Endodermal cell (in vitro differentiated cells): ENCODE data around the gene OR14I1. TPM values are rescaled to one million over a fixed set of nuclear protein-coding genes. Genes with fewer than 3 reads are reported as not detected.

Source experiments
- DNase-seq: peaks from one replicate; pipeline ENCODE4 v3.0.0-alpha.2; 2017
- H3K27ac ChIP-seq: 2 replicates; pipeline ENCODE4 v1.5.1; 2013; ENCODE audit warnings: mild to moderate bottlenecking, low read depth, low read length, moderate library complexity
- H3K27me3 ChIP-seq: 2 replicates; pipeline ENCODE4 v1.6.1; 2013; ENCODE audit warnings: mild to moderate bottlenecking, low read length, moderate library complexity; ENCODE audit not compliant: insufficient read depth, control insufficient read depth, poor library complexity, severe bottlenecking
- H3K36me3 ChIP-seq: 2 replicates; pipeline ENCODE4 v1.7.0; 2013; ENCODE audit warnings: mild to moderate bottlenecking, low read length, moderate library complexity; ENCODE audit not compliant: control insufficient read depth, insufficient read depth
- H3K4me1 ChIP-seq: one replicate; pipeline ENCODE4 v1.7.0; 2013; ENCODE audit warnings: low read length; ENCODE audit not compliant: control insufficient read depth, insufficient read depth
- H3K4me3 ChIP-seq: 2 replicates; pipeline ENCODE4 v1.5.1; 2013; ENCODE audit warnings: mild to moderate bottlenecking, low read length, moderate library complexity
- H3K9ac ChIP-seq: 2 replicates; pipeline ENCODE4 v1.6.1; 2013; ENCODE audit warnings: mild to moderate bottlenecking, low read length, moderate library complexity; ENCODE audit not compliant: poor library complexity, severe bottlenecking; ENCODE audit errors: extremely low read depth
- H3K9me3 ChIP-seq: 2 replicates; pipeline ENCODE4 v1.6.1; 2013; ENCODE audit warnings: mild to moderate bottlenecking, low read length, moderate library complexity; ENCODE audit not compliant: control insufficient read depth
- H3K27ac Mint-ChIP-seq: 2 replicates; pipeline ENCODE4 v1.8.0; 2020; ENCODE audit warnings: mixed read lengths
- H3K27me3 Mint-ChIP-seq: 2 replicates; pipeline ENCODE4 v1.8.0; 2021; ENCODE audit warnings: mild to moderate bottlenecking, mixed read lengths; ENCODE audit not compliant: insufficient read depth
- H3K36me3 Mint-ChIP-seq: 2 replicates; pipeline ENCODE4 v1.8.0; 2020; ENCODE audit warnings: low read depth, mixed read lengths
- H3K4me1 Mint-ChIP-seq: 2 replicates; pipeline ENCODE4 v1.8.0; 2020; ENCODE audit warnings: mixed read lengths
- H3K4me3 Mint-ChIP-seq: 2 replicates; pipeline ENCODE4 v1.8.0; 2020; ENCODE audit warnings: mild to moderate bottlenecking, moderate library complexity, mixed read lengths
- H3K9me3 Mint-ChIP-seq: 2 replicates; pipeline ENCODE4 v1.8.0; 2020; ENCODE audit warnings: mild to moderate bottlenecking, mixed read lengths
- WGBS, 2 experiments: methylation state at CpG; one replicate each; pipeline versions ENCODE4 v1.1.5 to v1.1.7; 2013; ENCODE audit warnings: missing lambda C conversion rate in 2 of 2, mixed read lengths in 1 of 2; ENCODE audit not compliant: insufficient coverage in 1 of 2, insufficient read length in 1 of 2; 5-methylcytosine and 5-hydroxymethylcytosine counted together
- total RNA-seq, 2 donors: library from RNA; stranded (reverse); fragmentation: NEBNext Ultra II Directional in 1 of 2; extraction: Animal tissue kit (Norgen Biotek cat#: 25700) in 1 of 2; gene quantifications; 2 replicates in 1 of 2; 3 replicates in 1 of 2; pipeline ENCODE4 v1.2.1, GENCODE V29; 2021
- TF ChIP-seq, protein P1 (sequence below): fragments of 200-600 bp; sonication (generic); conservative IDR thresholded peaks from 2 replicates; pipeline ENCODE4 v1.5.0; 2021; ENCODE audit warnings: antibody characterized with exemption, mild to moderate bottlenecking

OR14I1 gene
- total RNA-seq, 2 donors from 2014 or later = not detected

DNA sequence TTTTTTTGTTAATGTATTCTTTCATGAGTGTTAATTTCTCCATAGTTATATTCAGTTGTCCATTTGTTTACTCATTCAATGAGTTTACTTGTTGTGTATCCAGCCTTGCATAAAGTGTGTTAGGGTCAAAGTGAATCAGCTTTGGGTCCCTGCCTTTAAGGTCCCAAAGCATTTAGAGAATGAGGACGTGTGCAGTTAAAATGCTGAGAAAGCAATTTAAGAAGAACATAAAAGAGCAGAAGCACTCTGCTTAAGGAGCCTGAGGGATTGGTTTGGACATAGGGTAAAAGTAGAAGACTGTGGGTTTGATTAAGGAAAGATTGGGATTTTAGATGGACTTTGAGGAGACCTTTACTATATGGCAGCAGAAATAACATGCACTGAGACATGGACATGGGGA, 3.5 kb downstream of the OR14I1 start:
- 43 to 47% methylated on average over 1 of the region's 1 CpG for WGBS, 2 experiments
- TF ChIP-seq, protein P1, sequence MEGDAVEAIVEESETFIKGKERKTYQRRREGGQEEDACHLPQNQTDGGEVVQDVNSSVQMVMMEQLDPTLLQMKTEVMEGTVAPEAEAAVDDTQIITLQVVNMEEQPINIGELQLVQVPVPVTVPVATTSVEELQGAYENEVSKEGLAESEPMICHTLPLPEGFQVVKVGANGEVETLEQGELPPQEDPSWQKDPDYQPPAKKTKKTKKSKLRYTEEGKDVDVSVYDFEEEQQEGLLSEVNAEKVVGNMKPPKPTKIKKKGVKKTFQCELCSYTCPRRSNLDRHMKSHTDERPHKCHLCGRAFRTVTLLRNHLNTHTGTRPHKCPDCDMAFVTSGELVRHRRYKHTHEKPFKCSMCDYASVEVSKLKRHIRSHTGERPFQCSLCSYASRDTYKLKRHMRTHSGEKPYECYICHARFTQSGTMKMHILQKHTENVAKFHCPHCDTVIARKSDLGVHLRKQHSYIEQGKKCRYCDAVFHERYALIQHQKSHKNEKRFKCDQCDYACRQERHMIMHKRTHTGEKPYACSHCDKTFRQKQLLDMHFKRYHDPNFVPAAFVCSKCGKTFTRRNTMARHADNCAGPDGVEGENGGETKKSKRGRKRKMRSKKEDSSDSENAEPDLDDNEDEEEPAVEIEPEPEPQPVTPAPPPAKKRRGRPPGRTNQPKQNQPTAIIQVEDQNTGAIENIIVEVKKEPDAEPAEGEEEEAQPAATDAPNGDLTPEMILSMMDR = no peak
- H3K9me3 Mint-ChIP-seq = peaks cover 60% of the 10 kb centered on the region

GRCh38 chr1:248697907-248698306, 4.7 kb downstream of the OR14I1 start:
- no peaks in the 10 kb centered on the region for H3K27me3 Mint-ChIP-seq

More for the DNA sequence above, 3.5 kb downstream of the OR14I1 start:
- Histone ChIP-seq H3K27me3 (no peaks in the 10 kb centered on the region), H3K9me3 (peaks cover 79% of the 10 kb centered on the region), H3K9ac (no peak overlapping the region), H3K4me1 (no peaks in the 10 kb centered on the region), H3K36me3 (no peaks in the 10 kb centered on the region), H3K27ac (no peak overlapping the region), H3K4me3 (no peak overlapping the region)
- Mint-ChIP-seq H3K4me3 (no peak overlapping the region), H3K4me1 (no peaks in the 10 kb centered on the region), H3K36me3 (no peaks in the 10 kb centered on the region), H3K27ac (no peak overlapping the region), H3K27me3 (no peaks in the 10 kb centered on the region)
- DNase-seq = no peak

GRCh38 chr1:248696774-248697173, 5.8 kb downstream of the OR14I1 start:
- no peak overlapping the region for H3K4me3 ChIP-seq
- 67 to 74% methylated on average over 3 of the region's 3 CpGs for WGBS, 2 experiments
- Mint-ChIP-seq H3K9me3 (peaks cover 81% of the 10 kb centered on the region), H3K4me1 (no peaks in the 10 kb centered on the region), H3K4me3 (no peak overlapping the region), H3K36me3 (peaks cover 3% of the 10 kb centered on the region), H3K27ac (no peak overlapping the region), H3K27me3 (no peaks in the 10 kb centered on the region)
- no peaks in the 10 kb centered on the region for H3K27me3 ChIP-seq
- no peak overlapping the region for H3K9ac ChIP-seq
- no peaks in the 10 kb centered on the region for H3K4me1 ChIP-seq
- no peaks in the 10 kb centered on the region for H3K36me3 ChIP-seq
- no peak for DNase-seq
- TF ChIP-seq, protein P1 = no peak
- H3K27ac ChIP-seq = no peak overlapping the region
- H3K9me3 ChIP-seq = peaks cover 78% of the 10 kb centered on the region

More at GRCh38 chr1:248697907-248698306, 4.7 kb downstream of the OR14I1 start:
- Mint-ChIP-seq H3K4me3 (no peak overlapping the region), H3K36me3 (no peaks in the 10 kb centered on the region), H3K9me3 (peaks cover 71% of the 10 kb centered on the region), H3K4me1 (no peaks in the 10 kb centered on the region), H3K27ac (no peak overlapping the region)
- H3K9me3 ChIP-seq = peaks cover 79% of the 10 kb centered on the region
- H3K27me3 ChIP-seq = no peaks in the 10 kb centered on the region
- no peak overlapping the region for H3K9ac ChIP-seq
- no peak overlapping the region for H3K4me3 ChIP-seq
- no peaks in the 10 kb centered on the region for H3K4me1 ChIP-seq
- H3K36me3 ChIP-seq = no peaks in the 10 kb centered on the region
- 81 to 82% methylated on average over 3 to 6 of the region's 6 CpGs for WGBS, 2 experiments
- TF ChIP-seq, protein P1 = no peak
- H3K27ac ChIP-seq = no peak overlapping the region
- DNase-seq = no peak
